ENCODE data around the gene PRDM5. TPM values are rescaled to one million over a fixed set of nuclear protein-coding genes. Genes with fewer than 3 reads are reported as not detected.

PRDM5 gene
- total RNA-seq, 1 experiment from 2014 or later = 1.4 TPM

- Histone ChIP-seq H4K20me1 (ENCODE audit: insufficient read depth, low read depth, low read length) (no peaks in the 10 kb centered on the region), H3K79me2 (ENCODE audit: low read length) (no peaks in the 10 kb centered on the region), H3K36me3 (ENCODE audit: insufficient read depth, low read length) (no peaks in the 10 kb centered on the region), H3K4me1 (ENCODE audit: low read length) (peaks cover 32% of the 10 kb centered on the region), H2AFZ (ENCODE audit: low read length) (no peak overlapping the region), H3K9me2 (replicated peaks; ENCODE audit: insufficient read depth, low read length) (no peaks in the 10 kb centered on the region), H3K9ac (ENCODE audit: low read length) (no peak overlapping the region), H3K27ac (ENCODE audit: low read length) (no peak overlapping the region), H3K9me3 (ENCODE audit: low read length) (no peaks in the 10 kb centered on the region), H3K4me3 (ENCODE audit: low read length) (no peak overlapping the region), H3K27me3 (ENCODE audit: low read length) (no peaks in the 10 kb centered on the region), H3K4me2 (ENCODE audit: low read depth, low read length, poor library complexity, severe bottlenecking) (no peak overlapping the region)
- no peak for DNase-seq
Observed at GRCh38 chr4:120861852-120862251, 60.7 kb downstream of the PRDM5 start.

- Histone ChIP-seq H2AFZ (ENCODE audit: low read length) (no peak overlapping the region), H3K36me3 (ENCODE audit: insufficient read depth, low read length) (no peaks in the 10 kb centered on the region), H3K4me3 (ENCODE audit: low read length) (no peak overlapping the region)
Observed at GRCh38 chr4:120858776-120859175, 63.8 kb downstream of the PRDM5 start.

GRCh38 chr4:120857312-120857711, 65.2 kb downstream of the PRDM5 start:
- H2AFZ ChIP-seq (ENCODE audit: low read length) = no peak overlapping the region
- no peaks in the 10 kb centered on the region for H3K79me2 ChIP-seq (ENCODE audit: low read length)
- H3K27ac ChIP-seq (ENCODE audit: low read length) = no peak overlapping the region
- no peaks in the 10 kb centered on the region for H3K9me3 ChIP-seq (ENCODE audit: low read length)
- no peak overlapping the region for H3K9ac ChIP-seq (ENCODE audit: low read length)
- no peaks in the 10 kb centered on the region for H3K9me2 ChIP-seq (replicated peaks; ENCODE audit: insufficient read depth, low read length)
- no peaks in the 10 kb centered on the region for H4K20me1 ChIP-seq (ENCODE audit: insufficient read depth, low read depth, low read length)
- H3K4me2 ChIP-seq (ENCODE audit: low read depth, low read length, poor library complexity, severe bottlenecking) = no peak overlapping the region
- H3K36me3 ChIP-seq (ENCODE audit: insufficient read depth, low read length) = no peaks in the 10 kb centered on the region
- no peaks in the 10 kb centered on the region for H3K27me3 ChIP-seq (ENCODE audit: low read length)
- peaks cover 10% of the 10 kb centered on the region for H3K4me1 ChIP-seq (ENCODE audit: low read length)
- no peak overlapping the region for H3K4me3 ChIP-seq (ENCODE audit: low read length)
- DNase-seq = no peak

More at GRCh38 chr4:120858776-120859175, 63.8 kb downstream of the PRDM5 start:
- Histone ChIP-seq H3K9me3 (ENCODE audit: low read length) (no peaks in the 10 kb centered on the region), H3K9me2 (replicated peaks; ENCODE audit: insufficient read depth, low read length) (no peaks in the 10 kb centered on the region), H3K4me2 (ENCODE audit: low read depth, low read length, poor library complexity, severe bottlenecking) (no peak overlapping the region), H4K20me1 (ENCODE audit: insufficient read depth, low read depth, low read length) (no peaks in the 10 kb centered on the region), H3K4me1 (ENCODE audit: low read length) (peaks cover 10% of the 10 kb centered on the region), H3K9ac (ENCODE audit: low read length) (no peak overlapping the region), H3K27ac (ENCODE audit: low read length) (no peak overlapping the region), H3K79me2 (ENCODE audit: low read length) (no peaks in the 10 kb centered on the region), H3K27me3 (ENCODE audit: low read length) (no peaks in the 10 kb centered on the region)
- DNase-seq = peak; percentile 47

- Histone ChIP-seq H3K79me2 (ENCODE audit: low read length) (no peaks in the 10 kb centered on the region), H3K9ac (ENCODE audit: low read length) (no peak overlapping the region), H2AFZ (ENCODE audit: low read length) (no peak overlapping the region), H3K27ac (ENCODE audit: low read length) (no peak overlapping the region), H3K4me3 (ENCODE audit: low read length) (no peak overlapping the region), H3K4me2 (ENCODE audit: low read depth, low read length, poor library complexity, severe bottlenecking) (no peak overlapping the region), H3K9me2 (replicated peaks; ENCODE audit: insufficient read depth, low read length) (no peaks in the 10 kb centered on the region), H3K36me3 (ENCODE audit: insufficient read depth, low read length) (no peaks in the 10 kb centered on the region), H3K27me3 (ENCODE audit: low read length) (no peaks in the 10 kb centered on the region), H3K9me3 (ENCODE audit: low read length) (no peaks in the 10 kb centered on the region), H3K4me1 (ENCODE audit: low read length) (peaks cover 10% of the 10 kb centered on the region), H4K20me1 (ENCODE audit: insufficient read depth, low read depth, low read length) (no peaks in the 10 kb centered on the region)
- no peak for DNase-seq
Observed at GRCh38 chr4:120856294-120856693, 66.2 kb downstream of the PRDM5 start.

GRCh38 chr4:120855307-120856001, 67.1 kb downstream of the PRDM5 start:
- H2AFZ ChIP-seq (ENCODE audit: low read length) = no peak overlapping the region
- H3K4me1 ChIP-seq (ENCODE audit: low read length) = peaks cover 10% of the 10 kb centered on the region
- no peak overlapping the region for H3K27ac ChIP-seq (ENCODE audit: low read length)
- no peaks in the 10 kb centered on the region for H3K79me2 ChIP-seq (ENCODE audit: low read length)
- H3K4me2 ChIP-seq (ENCODE audit: low read depth, low read length, poor library complexity, severe bottlenecking) = no peak overlapping the region
- H3K36me3 ChIP-seq (ENCODE audit: insufficient read depth, low read length) = no peaks in the 10 kb centered on the region
- no peak for DNase-seq
- H3K27me3 ChIP-seq (ENCODE audit: low read length) = no peaks in the 10 kb centered on the region
- no peaks in the 10 kb centered on the region for H3K9me3 ChIP-seq (ENCODE audit: low read length)
- H3K4me3 ChIP-seq (ENCODE audit: low read length) = no peak overlapping the region
- H3K9me2 ChIP-seq (replicated peaks; ENCODE audit: insufficient read depth, low read length) = no peaks in the 10 kb centered on the region
- no peak overlapping the region for H3K9ac ChIP-seq (ENCODE audit: low read length)
- H4K20me1 ChIP-seq (ENCODE audit: insufficient read depth, low read depth, low read length) = no peaks in the 10 kb centered on the region

GRCh38 chr4:120853161-120853935, 69.2 kb downstream of the PRDM5 start:
- no peak for DNase-seq
- H2AFZ ChIP-seq (ENCODE audit: low read length) = no peak overlapping the region
- H3K9ac ChIP-seq (ENCODE audit: low read length) = no peak overlapping the region

GRCh38 chr4:120850018-120850599, 72.4 kb downstream of the PRDM5 start:
- DNase-seq = no peak
- no peaks in the 10 kb centered on the region for H3K9me3 ChIP-seq (ENCODE audit: low read length)
- H3K9ac ChIP-seq (ENCODE audit: low read length) = no peak overlapping the region
- H2AFZ ChIP-seq (ENCODE audit: low read length) = no peak overlapping the region
- no peaks in the 10 kb centered on the region for H3K4me1 ChIP-seq (ENCODE audit: low read length)
- no peak overlapping the region for H3K27ac ChIP-seq (ENCODE audit: low read length)
- no peaks in the 10 kb centered on the region for H3K27me3 ChIP-seq (ENCODE audit: low read length)
- H3K79me2 ChIP-seq (ENCODE audit: low read length) = no peaks in the 10 kb centered on the region
- no peaks in the 10 kb centered on the region for H4K20me1 ChIP-seq (ENCODE audit: insufficient read depth, low read depth, low read length)
- no peak overlapping the region for H3K4me3 ChIP-seq (ENCODE audit: low read length)
- H3K4me2 ChIP-seq (ENCODE audit: low read depth, low read length, poor library complexity, severe bottlenecking) = no peak overlapping the region
- no peaks in the 10 kb centered on the region for H3K9me2 ChIP-seq (replicated peaks; ENCODE audit: insufficient read depth, low read length)
- no peaks in the 10 kb centered on the region for H3K36me3 ChIP-seq (ENCODE audit: insufficient read depth, low read length)

More at GRCh38 chr4:120853161-120853935, 69.2 kb downstream of the PRDM5 start:
- H3K36me3 ChIP-seq (ENCODE audit: insufficient read depth, low read length) = no peaks in the 10 kb centered on the region
- no peaks in the 10 kb centered on the region for H3K4me1 ChIP-seq (ENCODE audit: low read length)
- no peaks in the 10 kb centered on the region for H3K9me3 ChIP-seq (ENCODE audit: low read length)
- no peak overlapping the region for H3K27ac ChIP-seq (ENCODE audit: low read length)
- H3K27me3 ChIP-seq (ENCODE audit: low read length) = no peaks in the 10 kb centered on the region
- H3K79me2 ChIP-seq (ENCODE audit: low read length) = no peaks in the 10 kb centered on the region
- H3K4me3 ChIP-seq (ENCODE audit: low read length) = no peak overlapping the region
- no peak overlapping the region for H3K4me2 ChIP-seq (ENCODE audit: low read depth, low read length, poor library complexity, severe bottlenecking)
- H4K20me1 ChIP-seq (ENCODE audit: insufficient read depth, low read depth, low read length) = no peaks in the 10 kb centered on the region
- H3K9me2 ChIP-seq (replicated peaks; ENCODE audit: insufficient read depth, low read length) = no peaks in the 10 kb centered on the region

GRCh38 chr4:120847019-120847582, 75.4 kb downstream of the PRDM5 start:
- Histone ChIP-seq H3K79me2 (ENCODE audit: low read length) (no peaks in the 10 kb centered on the region), H3K9me3 (ENCODE audit: low read length) (no peaks in the 10 kb centered on the region), H2AFZ (ENCODE audit: low read length) (no peak overlapping the region), H3K9ac (ENCODE audit: low read length) (no peak overlapping the region), H3K4me2 (ENCODE audit: low read depth, low read length, poor library complexity, severe bottlenecking) (no peak overlapping the region), H3K4me1 (ENCODE audit: low read length) (no peaks in the 10 kb centered on the region), H3K9me2 (replicated peaks; ENCODE audit: insufficient read depth, low read length) (no peaks in the 10 kb centered on the region), H3K36me3 (ENCODE audit: insufficient read depth, low read length) (no peaks in the 10 kb centered on the region), H3K4me3 (ENCODE audit: low read length) (no peak overlapping the region), H3K27me3 (ENCODE audit: low read length) (no peaks in the 10 kb centered on the region), H3K27ac (ENCODE audit: low read length) (no peak overlapping the region), H4K20me1 (ENCODE audit: insufficient read depth, low read depth, low read length) (no peaks in the 10 kb centered on the region)
- DNase-seq = no peak

Measured in Karpas-422 (cell line).